K562 (cell line): ENCODE measurements around the gene TEX38. TPM values are rescaled to one million over a fixed set of nuclear protein-coding genes. Genes with fewer than 3 reads are reported as not detected.

Experiments
- BMI1 ChIP-seq: fragments of 150-350 bp; IDR thresholded peaks from 2 replicates; pipeline ENCODE4 v1.6.1; 2014; ENCODE audit warnings: low read length
- CBFA2T2 ChIP-seq: fragments of 450-650 bp; conservative IDR thresholded peaks from 2 replicates; pipeline ENCODE4 v1.6.1; 2017; ENCODE audit warnings: mild to moderate bottlenecking
- CTCFL ChIP-seq: IDR thresholded peaks from 2 replicates; pipeline ENCODE4 v1.6.1; 2011; ENCODE audit warnings: borderline replicate concordance, low read depth, mild to moderate bottlenecking, moderate library complexity, low read length; ENCODE audit not compliant: insufficient read depth, poor library complexity, severe bottlenecking
- GTF2B ChIP-seq: IDR thresholded peaks from 2 replicates; pipeline ENCODE4 v1.6.1; 2011; ENCODE audit not compliant: insufficient read length; ENCODE audit errors: extremely low read depth
- HMGN3 ChIP-seq: IDR thresholded peaks from 2 replicates; pipeline ENCODE4 v1.6.1; 2011; ENCODE audit warnings: borderline replicate concordance, low read depth, mild to moderate bottlenecking, mixed read lengths, low read length; ENCODE audit not compliant: insufficient read length; ENCODE audit errors: extremely low read depth
- NCOA6 ChIP-seq: fragments of 450-650 bp; IDR thresholded peaks from 2 replicates; pipeline ENCODE4 v1.6.1; 2017; ENCODE audit warnings: mild to moderate bottlenecking
- OTX1 ChIP-seq: fragments of 450-650 bp; formaldehyde crosslinking; IDR thresholded peaks from 2 replicates; pipeline ENCODE4 v1.4.0; 2022; ENCODE audit warnings: mild to moderate bottlenecking
- PATZ1 ChIP-seq: fragments of 250-450 bp; sonication (Bioruptor Pico); IDR thresholded peaks from 2 replicates; pipeline ENCODE4 v1.5.0; 2020; ENCODE audit warnings: mild to moderate bottlenecking, borderline replicate concordance
- PRPF4 ChIP-seq: fragments of 200-400 bp; formaldehyde crosslinking; IDR thresholded peaks from one replicate; pipeline ENCODE4 v1.6.1; 2017; ENCODE audit warnings: low read length, low read depth, mild to moderate bottlenecking; ENCODE audit not compliant: insufficient read depth, poor library complexity, severe bottlenecking
- STAG1 ChIP-seq: sonication (generic); formaldehyde crosslinking; IDR thresholded peaks from 2 replicates; pipeline ENCODE4 v1.5.0; 2020; ENCODE audit warnings: missing genetic modification reagents, borderline replicate concordance
- TSC22D4 ChIP-seq: fragments of 450-650 bp; IDR thresholded peaks from 2 replicates; pipeline ENCODE4 v1.6.1; 2016; ENCODE audit warnings: missing genetic modification characterization, missing biosample characterization, control low read depth
- ZNF592 ChIP-seq: fragments of 450-650 bp; IDR thresholded peaks from 2 replicates; pipeline ENCODE4 v1.6.1; 2017; ENCODE audit warnings: antibody characterized with exemption, mild to moderate bottlenecking
- polyA plus RNA-seq, 8 experiments: library from polyadenylated mRNA; depleted of rRNA in 4 of 8; stranded (reverse) in 5 of 8; unstranded in 3 of 8; fragments of >200 nt; fragmentation: Nextera tagmentation in 2 of 8; fragmentation: Illumina TruSeq in 1 of 8; extraction: Ambion mirVana in 2 of 8; extraction: Trizol in 1 of 8; gene quantifications; 2 replicates each; pipeline versions ENCODE4 v1.2.1 to v1.2.3, GENCODE V29; 2011 to 2014; ENCODE audit warnings: inconsistent platforms in 1 of 8, missing spikeins in 1 of 8
- total RNA-seq, 7 experiments: library from RNA; depleted of rRNA in 6 of 7; stranded (reverse); fragments of >200 nt in 6 of 7; fragmentation: Illumina TruSeq in 2 of 7; extraction: Trizol in 2 of 7; gene quantifications; 2 replicates each; pipeline versions ENCODE4 v1.2.1 to v1.2.3, GENCODE V29; 2011 to 2021; ENCODE audit warnings: low replicate concordance in 1 of 7
- TF ChIP-seq, protein P1 (sequence below): sonication (generic); formaldehyde crosslinking; IDR thresholded peaks from 2 replicates; pipeline ENCODE4 v1.8.0; 2022; ENCODE audit warnings: missing genetic modification reagents, mild to moderate bottlenecking, borderline replicate concordance
- TF ChIP-seq, protein P2 (sequence below): fragments of 250-450 bp; sonication (Bioruptor Pico); IDR thresholded peaks from 2 replicates; pipeline ENCODE4 v1.5.1; 2021; ENCODE audit warnings: mild to moderate bottlenecking

The TEX38 gene
- total and polyA plus RNA-seq, 9 of the 15 experiments (the other 6 are each of a cell fraction or from before 2014, with no cell fraction given) = not detected

- TF ChIP-seq CTCFL (no peak), PATZ1 (CRISPR knock-in tag) (no peak), PRPF4 (no peak), TSC22D4 (tag) (peak; percentile 62; the same call in 1 of the 2 replicates), CBFA2T2 (no peak), HMGN3 (no peak), BMI1 (no peak), ZNF592 (0 out of 2 replicates have a peak, but pooled peaks have one; percentile 15), OTX1 (CRISPR knock-in tag) (0 out of 2 replicates have a peak, but pooled peaks have one; percentile 31), GTF2B (no peak), STAG1 (no peak), NCOA6 (peak; percentile 38; the same call in 1 of the 2 replicates)
- TF ChIP-seq, protein P1, sequence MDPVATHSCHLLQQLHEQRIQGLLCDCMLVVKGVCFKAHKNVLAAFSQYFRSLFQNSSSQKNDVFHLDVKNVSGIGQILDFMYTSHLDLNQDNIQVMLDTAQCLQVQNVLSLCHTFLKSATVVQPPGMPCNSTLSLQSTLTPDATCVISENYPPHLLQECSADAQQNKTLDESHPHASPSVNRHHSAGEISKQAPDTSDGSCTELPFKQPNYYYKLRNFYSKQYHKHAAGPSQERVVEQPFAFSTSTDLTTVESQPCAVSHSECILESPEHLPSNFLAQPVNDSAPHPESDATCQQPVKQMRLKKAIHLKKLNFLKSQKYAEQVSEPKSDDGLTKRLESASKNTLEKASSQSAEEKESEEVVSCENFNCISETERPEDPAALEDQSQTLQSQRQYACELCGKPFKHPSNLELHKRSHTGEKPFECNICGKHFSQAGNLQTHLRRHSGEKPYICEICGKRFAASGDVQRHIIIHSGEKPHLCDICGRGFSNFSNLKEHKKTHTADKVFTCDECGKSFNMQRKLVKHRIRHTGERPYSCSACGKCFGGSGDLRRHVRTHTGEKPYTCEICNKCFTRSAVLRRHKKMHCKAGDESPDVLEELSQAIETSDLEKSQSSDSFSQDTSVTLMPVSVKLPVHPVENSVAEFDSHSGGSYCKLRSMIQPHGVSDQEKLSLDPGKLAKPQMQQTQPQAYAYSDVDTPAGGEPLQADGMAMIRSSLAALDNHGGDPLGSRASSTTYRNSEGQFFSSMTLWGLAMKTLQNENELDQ (CRISPR knock-in tag) = no peak
- TF ChIP-seq, protein P2, sequence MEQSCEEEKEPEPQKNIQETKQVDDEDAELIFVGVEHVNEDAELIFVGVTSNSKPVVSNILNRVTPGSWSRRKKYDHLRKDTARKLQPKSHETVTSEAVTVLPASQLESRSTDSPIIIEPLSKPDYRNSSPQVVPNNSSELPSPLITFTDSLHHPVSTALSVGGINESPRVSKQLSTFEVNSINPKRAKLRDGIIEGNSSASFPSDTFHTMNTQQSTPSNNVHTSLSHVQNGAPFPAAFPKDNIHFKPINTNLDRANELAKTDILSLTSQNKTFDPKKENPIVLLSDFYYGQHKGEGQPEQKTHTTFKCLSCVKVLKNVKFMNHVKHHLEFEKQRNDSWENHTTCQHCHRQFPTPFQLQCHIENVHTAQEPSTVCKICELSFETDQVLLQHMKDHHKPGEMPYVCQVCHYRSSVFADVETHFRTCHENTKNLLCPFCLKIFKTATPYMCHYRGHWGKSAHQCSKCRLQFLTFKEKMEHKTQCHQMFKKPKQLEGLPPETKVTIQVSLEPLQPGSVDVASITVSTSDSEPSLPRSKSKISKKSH (CRISPR knock-in tag) = no peak
These were observed 48.0 kb downstream of the TEX38 start (continued) for GRCh38 chr1:46719689-46720088.
